Measurements from ENCODE around the gene FBXO44. TPM values are rescaled to one million over a fixed set of nuclear protein-coding genes. Genes with fewer than 3 reads are reported as not detected.

Gene FBXO44
- total RNA-seq: 22.0 TPM

GRCh38 chr1:11654137-11654938 lies at the start of gene FBXO44, which contains the start of gene FBXO2:
Gene FBXO44 (plus strand): TSS chr1:11654877. CDS start chr1:11655836, 959 bp downstream.
Gene FBXO2 (minus strand): TSS chr1:11654429. CDS start chr1:11654340, 89 bp downstream.

GRCh38 chr1:11681071-11681771 lies 26.5 kb downstream of the FBXO44 start, which contains the start of gene MAD2L2:
Gene MAD2L2 (minus strand): TSS chr1:11681148. CDS start chr1:11680601, 547 bp downstream.

GRCh38 chr1:11691302-11691914 lies 36.7 kb downstream of the FBXO44 start, which contains the start of gene DRAXIN:
Gene DRAXIN (plus strand): TSS chr1:11691710. CDS start chr1:11706259, 14,549 bp downstream.

Other genes with a start within 250 kb of the FBXO44 start
- 30.2 TPM for gene DISP3, start 175.7 kb upstream of the FBXO44 start, total RNA-seq
- gene FBXO2, start 448 bp upstream of the FBXO44 start, total RNA-seq: 1.8 TPM
- gene FBXO6, start 9.3 kb downstream of the FBXO44 start, total RNA-seq: 7.9 TPM
- 35.2 TPM for gene MAD2L2, start 26.3 kb downstream of the FBXO44 start, total RNA-seq
- 4.7 TPM for gene DRAXIN, start 36.8 kb downstream of the FBXO44 start, total RNA-seq
- 22.7 TPM for gene AGTRAP, start 81.3 kb downstream of the FBXO44 start, total RNA-seq
- not detected for gene C1orf167, start 107.3 kb downstream of the FBXO44 start, total RNA-seq
- gene MTHFR, start 151.1 kb downstream of the FBXO44 start, total RNA-seq: 43.3 TPM
- 25.2 TPM for gene CLCN6, start 151.3 kb downstream of the FBXO44 start, total RNA-seq
- 0.77 TPM for gene NPPA, start 192.9 kb downstream of the FBXO44 start, total RNA-seq
- not detected for gene NPPB, start 204.1 kb downstream of the FBXO44 start, total RNA-seq

All from camera-type eye (tissue), 1 donor.